HepG2 (cell line): ENCODE data around the gene COX4I1. TPM values are rescaled to one million over a fixed set of nuclear protein-coding genes. Genes with fewer than 3 reads are reported as not detected.

Experiments used
- CCDC6 ChIP-seq: sonication (generic); formaldehyde crosslinking; IDR thresholded peaks from 2 replicates; pipeline ENCODE4 v1.8.1; 2022; ENCODE audit warnings: mild to moderate bottlenecking, missing genetic modification reagents, moderate library complexity
- HES4 ChIP-seq: sonication (generic); formaldehyde crosslinking; IDR thresholded peaks from 2 replicates; pipeline ENCODE4 v1.9.0; 2021; ENCODE audit warnings: mild to moderate bottlenecking, missing genetic modification reagents, borderline replicate concordance
- KDM3A ChIP-seq: IDR thresholded peaks from 2 replicates; pipeline ENCODE4 v1.6.1; 2018; ENCODE audit warnings: low read depth, missing compliant biosample characterization
- KMT2B ChIP-seq: IDR thresholded peaks from 2 replicates; pipeline ENCODE4 v1.6.1; 2016; ENCODE audit warnings: missing genetic modification reagents, missing compliant biosample characterization
- MLX ChIP-seq: IDR thresholded peaks from 2 replicates; pipeline ENCODE4 v1.6.1; 2016
- MTERF4 ChIP-seq: sonication (generic); formaldehyde crosslinking; IDR thresholded peaks from 2 replicates; pipeline ENCODE4 v1.8.0; 2023; ENCODE audit warnings: mild to moderate bottlenecking, missing genetic modification reagents
- NFIB ChIP-seq: sonication (generic); formaldehyde crosslinking; IDR thresholded peaks from 2 replicates; pipeline ENCODE4 v1.9.0; 2021; ENCODE audit warnings: missing genetic modification reagents, mild to moderate bottlenecking, borderline replicate concordance
- PATZ1 ChIP-seq: sonication (generic); formaldehyde crosslinking; IDR thresholded peaks from 2 replicates; pipeline ENCODE4 v1.4.0; 2020; ENCODE audit warnings: missing genetic modification reagents
- PHF5A ChIP-seq: IDR thresholded peaks from one replicate; pipeline ENCODE4 v1.6.1; 2018; ENCODE audit warnings: low read depth, missing genetic modification reagents; ENCODE audit not compliant: unreplicated experiment
- POLR2A ChIP-seq, 2 experiments: IDR thresholded peaks; 2 replicates each; pipeline ENCODE4 v1.6.1; 2011; ENCODE audit warnings: low read depth in 2 of 2, low read length in 2 of 2, mild to moderate bottlenecking in 1 of 2, moderate library complexity in 1 of 2; ENCODE audit not compliant: insufficient read depth in 1 of 2
- SAP130 ChIP-seq: IDR thresholded peaks from 2 replicates; pipeline ENCODE4 v1.6.1; 2016; ENCODE audit warnings: low read depth
- SSRP1 ChIP-seq: IDR thresholded peaks from 2 replicates; pipeline ENCODE4 v1.6.1; 2016; ENCODE audit warnings: control low read depth
- TBX3 ChIP-seq: fragments of 450-650 bp; IDR thresholded peaks from 2 replicates; pipeline ENCODE4 v1.6.1; 2017; ENCODE audit warnings: antibody characterized with exemption, mild to moderate bottlenecking, inconsistent platforms, borderline replicate concordance
- THAP8 ChIP-seq: sonication (generic); formaldehyde crosslinking; IDR thresholded peaks from 2 replicates; pipeline ENCODE4 v1.5.1; 2020; ENCODE audit warnings: missing genetic modification reagents, mild to moderate bottlenecking, borderline replicate concordance
- ZBTB10 ChIP-seq: sonication (generic); formaldehyde crosslinking; IDR thresholded peaks from 2 replicates; pipeline ENCODE4 v1.4.0; 2020; ENCODE audit warnings: missing genetic modification reagents, borderline replicate concordance
- ZBTB38 ChIP-seq: sonication (generic); formaldehyde crosslinking; IDR thresholded peaks from 2 replicates; pipeline ENCODE4 v1.5.1; 2020; ENCODE audit warnings: mild to moderate bottlenecking, missing genetic modification reagents
- ZFP91 ChIP-seq: sonication (generic); formaldehyde crosslinking; IDR thresholded peaks from 2 replicates; pipeline ENCODE4 v1.9.0; 2022; ENCODE audit warnings: missing genetic modification reagents, mild to moderate bottlenecking, borderline replicate concordance
- ZMYM4 ChIP-seq: sonication (generic); formaldehyde crosslinking; IDR thresholded peaks from 2 replicates; pipeline ENCODE4 v1.8.1; 2023; ENCODE audit warnings: mild to moderate bottlenecking, missing genetic modification reagents
- ZNF530 ChIP-seq: sonication (generic); formaldehyde crosslinking; IDR thresholded peaks from 2 replicates; pipeline ENCODE4 v1.5.0; 2020; ENCODE audit warnings: low read depth, mild to moderate bottlenecking, missing genetic modification reagents
- polyA plus RNA-seq, 8 experiments: library from polyadenylated mRNA; depleted of rRNA in 3 of 8; stranded (reverse) in 7 of 8; unstranded in 1 of 8; fragments of >200 nt; fragmentation: Illumina TruSeq in 4 of 8; extraction: Trizol in 4 of 8; gene quantifications; 2 replicates each; pipeline versions ENCODE4 v1.2.1 to v1.2.3, GENCODE V29; 2011 to 2016; ENCODE audit warnings: low read depth in 4 of 8, missing spikeins in 1 of 8, mixed read lengths in 1 of 8; ENCODE audit not compliant: insufficient read depth in 1 of 8
- total RNA-seq, 5 experiments: library from RNA; depleted of rRNA; stranded (reverse); fragments of >200 nt; fragmentation: Illumina TruSeq; extraction: Trizol; gene quantifications; 2 replicates each; pipeline ENCODE4 v1.2.3, GENCODE V29; 2016; ENCODE audit warnings: low read depth in 1 of 5

COX4I1 gene
- total and polyA plus RNA-seq, 2 of the 13 experiments (the other 11 are each of a cell fraction or from before 2014, with no cell fraction given), result 658 to 902 TPM

GRCh38 chr16:85847681-85848601 is 48.4 kb downstream of the COX4I1 start (continued):
- TF ChIP-seq ZNF530 (CRISPR knock-in tag) (no peak), TBX3 (peak; percentile 44; the same call in 1 of the 2 replicates), POLR2A (IDR thresholded peaks at IDR 0.05; ENCODE audit: insufficient read depth in 1 of 2, low read depth in 2 of 2, low read length in 2 of 2) (peak; percentile 57 to 82; a peak in 3 of 4 replicates), CCDC6 (CRISPR knock-in tag) (peak; percentile 68; the same call in 1 of the 2 replicates), ZBTB10 (CRISPR knock-in tag) (peak; percentile 69; the same call in 1 of the 2 replicates), ZFP91 (peak; percentile 92), PHF5A (CRISPR knock-in tag) (peak; percentile 66), KDM3A (CRISPR knock-in tag) (peak; percentile 75; the same call in 1 of the 2 replicates), ZMYM4 (peak; percentile 80), NFIB (no peak), KMT2B (0 out of 2 replicates have a peak, but pooled peaks have one; percentile 44), ZBTB38 (CRISPR knock-in tag) (peak; percentile 98), PATZ1 (peak; percentile 68; the same call in 1 of the 2 replicates), THAP8 (0 out of 2 replicates have a peak, but pooled peaks have one; percentile 10), SSRP1 (CRISPR knock-in tag) (no peak), MLX (CRISPR knock-in tag) (peak; percentile 89; the same call in 1 of the 2 replicates), SAP130 (CRISPR knock-in tag) (peak; percentile 93), HES4 (0 out of 2 replicates have a peak, but pooled peaks have one; percentile 46), MTERF4 (CRISPR knock-in tag) (peak; percentile 40; the same call in 1 of the 2 replicates)
